ENCODE measurements around the gene DDN. TPM values are rescaled to one million over a fixed set of nuclear protein-coding genes. Genes with fewer than 3 reads are reported as not detected.

DDN gene
- polyA plus RNA-seq, 1 of the 3 experiments (the other 2 are of a cell fraction): 0.20 TPM

GRCh38 chr12:49008943-49009342 lies 9.8 kb upstream of the DDN start:
- no peak overlapping the region for H3K9ac ChIP-seq
- DNase-seq: no peak
- H3K36me3 ChIP-seq (replicated peaks in 1 of 2; ENCODE audit: control insufficient read depth in 1 of 2, insufficient read depth in 2 of 2, low read length in 1 of 2): peaks cover 25 to 55% of the 10 kb centered on the region in 2 experiments
- no peaks in the 10 kb centered on the region for H3K27me3 ChIP-seq (ENCODE audit: insufficient read depth)
- H4K20me1 ChIP-seq (ENCODE audit: insufficient read depth): no peaks in the 10 kb centered on the region; the same call in 1 of the 2 replicates
- H3K27ac ChIP-seq (ENCODE audit: low read depth in 2 of 2, low read length in 1 of 2): no peak overlapping the region
- ChIA-PET POLR2A (no interaction called here), CTCF (interaction anchor here (0.9 to 11.3 kb wide), 5 partner anchors 9 to 32 kb away, joined by 3 to 136 read pairs (median 3); partner anchors contain the start of genes DDN and PRKAG1)
- no peaks in the 10 kb centered on the region for H3K9me3 ChIP-seq
- H3F3A ChIP-seq (replicated peaks; ENCODE audit: insufficient read depth): no peaks in the 10 kb centered on the region
- H3K4me2 ChIP-seq: no peak overlapping the region
- no peak for TF ChIP-seq CHD2 (IDR thresholded peaks at IDR 0.05; ENCODE audit: low read length, partially characterized antibody)
- no peak for TF ChIP-seq FOXM1 (IDR thresholded peaks at IDR 0.05; ENCODE audit: low read depth)
- no peak for TF ChIP-seq CTCF (IDR thresholded peaks at IDR 0.05)
- TF ChIP-seq SIN3A (IDR thresholded peaks at IDR 0.05; ENCODE audit: borderline replicate concordance, low read depth, low read length): no peak
- no peak for TF ChIP-seq REST (IDR thresholded peaks at IDR 0.05; ENCODE audit: low read depth, low read length)
- TF ChIP-seq FOXJ3 (CRISPR knock-in tag; IDR thresholded peaks at IDR 0.05): no peak
- TF ChIP-seq TEAD4 (IDR thresholded peaks at IDR 0.05; ENCODE audit: borderline replicate concordance, insufficient read depth): no peak
- TF ChIP-seq EZH2phosphoT487 (IDR thresholded peaks at IDR 0.05; ENCODE audit: borderline replicate concordance, low read depth): no peak
- no peak for TF ChIP-seq RFX5 (IDR thresholded peaks at IDR 0.05; ENCODE audit: low read length)
- TF ChIP-seq NRF1 (IDR thresholded peaks at IDR 0.05; ENCODE audit: low read depth, low read length): no peak
- TF ChIP-seq IRF3 (IDR thresholded peaks at IDR 0.05; ENCODE audit: low read depth, low read length): no peak
- TF ChIP-seq TAF1 (IDR thresholded peaks at IDR 0.05; ENCODE audit: borderline replicate concordance, low read depth, low read length): no peak
- H3K4me1 ChIP-seq (ENCODE audit: control insufficient read depth in 1 of 2, insufficient read depth in 2 of 2, low read depth in 1 of 2, low read length in 1 of 2): no peaks in the 10 kb centered on the region
- H3K9me2 ChIP-seq: no peaks in the 10 kb centered on the region
- H3K79me2 ChIP-seq (ENCODE audit: insufficient read depth): no peaks in the 10 kb centered on the region
- 93% methylated on average over 1 of the region's 1 CpG for WGBS (ENCODE audit: low lambda C conversion rate)
- H2AFZ ChIP-seq (ENCODE audit: low read depth): no peak overlapping the region
- H3K4me3 ChIP-seq (ENCODE audit: low read depth in 2 of 2, low read length in 1 of 2): no peak overlapping the region
